Smooth muscle cell (in vitro differentiated cells): ENCODE results near the gene ASAP3. TPM values are rescaled to one million over a fixed set of nuclear protein-coding genes. Genes with fewer than 3 reads are reported as not detected.

Experiments used
- DNase-seq: peaks from one replicate; lab custom pipeline; 2025; ENCODE audit not compliant: unreplicated experiment; lab: John Stamatoyannopoulos, UW
- H2AFZ ChIP-seq: fragments of 200-600 bp; sonication (generic); 2 replicates; pipeline ENCODE4 v1.6.0; 2016; ENCODE audit warnings: antibody characterized with exemption, low read depth, mild to moderate bottlenecking
- H3F3A ChIP-seq: fragments of 200-600 bp; sonication (generic); 2 replicates; pipeline ENCODE4 v1.6.0; 2017; ENCODE audit warnings: antibody characterized with exemption, low read depth
- H3K27ac ChIP-seq: fragments of 200-600 bp; sonication (generic); 2 replicates; pipeline ENCODE4 v1.5.1; 2016; ENCODE audit warnings: low read depth, mild to moderate bottlenecking
- H3K27me3 ChIP-seq: fragments of 200-600 bp; sonication (generic); 2 replicates; pipeline ENCODE4 v1.6.1; 2016; ENCODE audit warnings: low read depth, mild to moderate bottlenecking
- H3K36me3 ChIP-seq: fragments of 200-600 bp; sonication (generic); 2 replicates; pipeline ENCODE4 v1.5.1; 2016; ENCODE audit warnings: low read depth
- H3K4me1 ChIP-seq: fragments of 200-600 bp; sonication (generic); 2 replicates; pipeline ENCODE4 v1.5.1; 2016; ENCODE audit warnings: low read depth
- H3K4me2 ChIP-seq: fragments of 200-600 bp; sonication (generic); 2 replicates; pipeline ENCODE4 v1.6.0; 2016; ENCODE audit warnings: mild to moderate bottlenecking
- H3K4me3 ChIP-seq: fragments of 200-600 bp; sonication (generic); 2 replicates; pipeline ENCODE4 v1.5.1; 2016; ENCODE audit warnings: mild to moderate bottlenecking
- H3K79me2 ChIP-seq: fragments of 200-600 bp; sonication (generic); 2 replicates; pipeline ENCODE4 v1.6.0; 2016; ENCODE audit warnings: low read depth, mild to moderate bottlenecking
- H3K9ac ChIP-seq: fragments of 200-600 bp; sonication (generic); 2 replicates; pipeline ENCODE4 v1.6.0; 2016; ENCODE audit warnings: low read depth
- H3K9me3 ChIP-seq: fragments of 200-600 bp; sonication (generic); replicated peaks from 2 replicates; pipeline ENCODE4 v1.5.1; 2016; ENCODE audit warnings: low read depth
- H4K20me1 ChIP-seq: fragments of 200-600 bp; sonication (generic); 2 replicates; pipeline ENCODE4 v1.6.0; 2016; ENCODE audit warnings: low read depth
- CTCF ChIP-seq: fragments of 200-600 bp; sonication (generic); IDR thresholded peaks from 2 replicates; pipeline ENCODE4 v1.5.1; 2017; ENCODE audit warnings: borderline replicate concordance, mild to moderate bottlenecking, antibody characterized with exemption; ENCODE audit not compliant: insufficient read depth, poor library complexity, severe bottlenecking
- WGBS: methylation state at CpG from one replicate; pipeline ENCODE4 v1.1.7; 2016; ENCODE audit warnings: low lambda C conversion rate; 5-methylcytosine and 5-hydroxymethylcytosine counted together
- polyA plus RNA-seq: library from polyadenylated mRNA; unstranded; fragments of >200 nt; fragmentation: Nextera tagmentation; extraction: Ambion mirVana; gene quantifications from 2 replicates; pipeline ENCODE4 v1.2.1, GENCODE V29; 2016
- total RNA-seq: library from RNA; depleted of rRNA; stranded (reverse); fragments of >200 nt; gene quantifications from 2 replicates; pipeline ENCODE4 v1.2.3, GENCODE V29; 2014

The ASAP3 gene
- total and polyA plus RNA-seq, 2 experiments from 2014 or later = 16.3 to 28.9 TPM

- H3K4me2 ChIP-seq = no peak overlapping the region
- peaks cover 12% of the 10 kb centered on the region for H3K79me2 ChIP-seq
- H3K9me3 ChIP-seq = no peaks in the 10 kb centered on the region
- H3F3A ChIP-seq = peaks cover 14% of the 10 kb centered on the region
- no peak overlapping the region for H2AFZ ChIP-seq
- 84% methylated on average over 6 of the region's 6 CpGs for WGBS
- TF ChIP-seq CTCF = no peak
- peak overlapping the region; percentile 26 for H3K9ac ChIP-seq
- no peaks in the 10 kb centered on the region for H3K4me1 ChIP-seq
- H3K36me3 ChIP-seq = no peaks in the 10 kb centered on the region
- peaks cover 78% of the 10 kb centered on the region for H4K20me1 ChIP-seq
- H3K4me3 ChIP-seq = no peak overlapping the region
- peak overlapping the region; percentile 38 for H3K27ac ChIP-seq
- no peaks in the 10 kb centered on the region for H3K27me3 ChIP-seq
- no peak for DNase-seq
Measured at GRCh38 chr1:23473037-23473800, 10.8 kb downstream of the ASAP3 start.

- no peaks in the 10 kb centered on the region for H3K36me3 ChIP-seq
- H3K79me2 ChIP-seq = peaks cover 12% of the 10 kb centered on the region
- no peak for DNase-seq
- no peak overlapping the region for H2AFZ ChIP-seq
- H3K27ac ChIP-seq = no peak overlapping the region
- H3K9me3 ChIP-seq = no peaks in the 10 kb centered on the region
- H3K9ac ChIP-seq = no peak overlapping the region
- H3F3A ChIP-seq = peaks cover 14% of the 10 kb centered on the region
- no peaks in the 10 kb centered on the region for H3K4me1 ChIP-seq
- no peak overlapping the region for H3K4me2 ChIP-seq
- H3K4me3 ChIP-seq = no peak overlapping the region
- 94% methylated on average over 5 of the region's 5 CpGs for WGBS
- TF ChIP-seq CTCF = no peak
- H3K27me3 ChIP-seq = no peaks in the 10 kb centered on the region
- peaks cover 82% of the 10 kb centered on the region for H4K20me1 ChIP-seq
Measured at GRCh38 chr1:23472351-23473036, 11.5 kb downstream of the ASAP3 start.

- Histone ChIP-seq H3K79me2 (peaks cover 9% of the 10 kb centered on the region), H4K20me1 (peaks cover 82% of the 10 kb centered on the region), H2AFZ (no peak overlapping the region), H3K9ac (no peak overlapping the region), H3K4me2 (no peak overlapping the region), H3K27ac (no peak overlapping the region), H3K4me1 (no peaks in the 10 kb centered on the region), H3K9me3 (no peaks in the 10 kb centered on the region), H3K4me3 (no peak overlapping the region), H3K36me3 (no peaks in the 10 kb centered on the region), H3F3A (peaks cover 14% of the 10 kb centered on the region), H3K27me3 (no peaks in the 10 kb centered on the region)
- WGBS = 75% methylated on average over 4 of the region's 4 CpGs
- DNase-seq = no peak
- no peak for TF ChIP-seq CTCF
Measured at GRCh38 chr1:23471473-23472075, 12.4 kb downstream of the ASAP3 start.
